ENCODE results near the gene MAN1A1. TPM values are rescaled to one million over a fixed set of nuclear protein-coding genes. Genes with fewer than 3 reads are reported as not detected.

Gene MAN1A1
- total RNA-seq, 1 donor from 2014 or later, result 75.5 TPM

- H3K4me1 ChIP-seq, result peaks cover 0 to 13% of the 10 kb centered on the region in 2 donors
These were observed 14.9 kb downstream of the MAN1A1 start for GRCh38 chr6:119334535-119335264.

DNA sequence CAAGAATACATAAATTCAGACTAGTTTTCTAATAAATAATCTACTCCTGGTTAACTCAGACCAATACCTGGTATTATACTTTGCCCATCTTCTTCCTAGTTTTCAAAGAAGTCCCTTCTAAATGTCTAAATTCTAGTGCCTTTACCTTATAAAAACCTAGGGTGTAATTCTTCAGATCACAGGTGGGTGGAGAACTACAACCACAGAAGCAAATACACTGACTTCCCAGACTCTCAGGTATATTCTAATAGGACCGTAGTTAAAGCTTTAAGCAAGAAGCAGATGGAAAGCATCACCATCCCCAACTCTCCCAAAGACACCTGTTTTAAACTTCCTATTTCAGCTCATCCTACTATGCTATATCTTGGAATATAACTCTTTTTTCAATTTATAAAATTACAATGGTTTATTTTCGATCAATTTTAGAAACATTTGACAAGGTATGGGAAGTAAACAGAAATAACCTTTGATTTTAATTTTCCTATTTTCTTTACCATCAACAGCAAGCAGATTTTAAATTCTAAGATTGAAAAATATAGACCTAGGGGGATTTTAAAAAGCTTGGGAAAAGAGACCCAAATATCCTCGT, 15.8 kb downstream of the MAN1A1 start:
- no peak overlapping the region for H3K27ac ChIP-seq
- H3K4me1 ChIP-seq, result peaks cover 0 to 13% of the 10 kb centered on the region in 2 donors
- TF ChIP-seq, protein P1, sequence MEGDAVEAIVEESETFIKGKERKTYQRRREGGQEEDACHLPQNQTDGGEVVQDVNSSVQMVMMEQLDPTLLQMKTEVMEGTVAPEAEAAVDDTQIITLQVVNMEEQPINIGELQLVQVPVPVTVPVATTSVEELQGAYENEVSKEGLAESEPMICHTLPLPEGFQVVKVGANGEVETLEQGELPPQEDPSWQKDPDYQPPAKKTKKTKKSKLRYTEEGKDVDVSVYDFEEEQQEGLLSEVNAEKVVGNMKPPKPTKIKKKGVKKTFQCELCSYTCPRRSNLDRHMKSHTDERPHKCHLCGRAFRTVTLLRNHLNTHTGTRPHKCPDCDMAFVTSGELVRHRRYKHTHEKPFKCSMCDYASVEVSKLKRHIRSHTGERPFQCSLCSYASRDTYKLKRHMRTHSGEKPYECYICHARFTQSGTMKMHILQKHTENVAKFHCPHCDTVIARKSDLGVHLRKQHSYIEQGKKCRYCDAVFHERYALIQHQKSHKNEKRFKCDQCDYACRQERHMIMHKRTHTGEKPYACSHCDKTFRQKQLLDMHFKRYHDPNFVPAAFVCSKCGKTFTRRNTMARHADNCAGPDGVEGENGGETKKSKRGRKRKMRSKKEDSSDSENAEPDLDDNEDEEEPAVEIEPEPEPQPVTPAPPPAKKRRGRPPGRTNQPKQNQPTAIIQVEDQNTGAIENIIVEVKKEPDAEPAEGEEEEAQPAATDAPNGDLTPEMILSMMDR (IDR thresholded peaks at IDR 0.05), result peak in 1 of 3 experiments; percentile 36
- no peak for DNase-seq (ENCODE audit: low spot score in 2 of 2)
- H3K9me3 ChIP-seq, result no peaks in the 10 kb centered on the region
- H3K36me3 ChIP-seq, result no peaks in the 10 kb centered on the region
- H3K27me3 ChIP-seq, result no peaks in the 10 kb centered on the region
- intact Hi-C loops (cut with DNase I), result no loop called here
- H3K4me3 ChIP-seq, result no peak overlapping the region

More at GRCh38 chr6:119334535-119335264, 14.9 kb downstream of the MAN1A1 start:
- intact Hi-C loops (cut with DNase I), result no loop called here
- TF ChIP-seq, protein P1 (IDR thresholded peaks at IDR 0.05), result no peak
- H3K27ac ChIP-seq, result peak overlapping the region in 1 of 2 donors; percentile 21
- no peak overlapping the region for H3K4me3 ChIP-seq
- DNase-seq (ENCODE audit: low spot score in 2 of 2), result no peak
- H3K27me3 ChIP-seq, result no peaks in the 10 kb centered on the region
- no peaks in the 10 kb centered on the region for H3K9me3 ChIP-seq
- no peaks in the 10 kb centered on the region for H3K36me3 ChIP-seq

GRCh38 chr6:119333063-119333609, 16.4 kb downstream of the MAN1A1 start:
- H3K36me3 ChIP-seq, result no peaks in the 10 kb centered on the region
- H3K27me3 ChIP-seq, result no peaks in the 10 kb centered on the region
- TF ChIP-seq, protein P1 (IDR thresholded peaks at IDR 0.05), result no peak
- peaks cover 0 to 13% of the 10 kb centered on the region in 2 donors for H3K4me1 ChIP-seq
- intact Hi-C loops (cut with DNase I), result no loop called here
- no peak overlapping the region for H3K27ac ChIP-seq
- H3K4me3 ChIP-seq, result no peak overlapping the region
- H3K9me3 ChIP-seq, result no peaks in the 10 kb centered on the region
- DNase-seq (ENCODE audit: low spot score in 2 of 2), result no peak

DNA sequence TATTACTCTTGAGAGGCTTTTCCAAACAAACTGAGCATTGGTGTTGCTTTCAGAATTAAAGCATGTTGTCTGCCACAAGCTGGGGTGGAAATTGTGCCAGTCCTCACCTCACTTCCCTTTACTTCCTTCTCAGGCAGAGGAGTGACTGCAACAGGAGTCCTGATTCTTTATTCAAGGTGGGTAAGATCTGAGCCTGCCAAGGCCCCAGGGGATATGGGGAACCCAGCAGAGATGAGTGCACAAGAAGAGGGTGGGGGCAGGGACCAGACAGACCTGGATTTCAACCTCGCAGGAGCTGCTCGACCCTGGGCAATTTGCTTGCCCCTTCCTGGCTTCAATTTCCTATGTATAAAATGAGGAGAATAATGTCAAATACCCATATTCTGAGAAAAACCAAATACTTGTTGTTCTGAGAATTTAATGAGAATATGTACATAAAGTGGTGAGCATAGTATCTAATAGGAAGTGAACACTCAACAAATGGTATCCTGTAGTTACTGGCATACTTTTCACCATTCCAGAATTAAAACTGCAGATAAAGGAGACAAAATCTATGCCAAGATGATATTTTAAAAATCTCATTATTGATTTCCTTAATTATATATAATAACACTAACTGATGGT, 17.8 kb downstream of the MAN1A1 start:
- H3K4me3 ChIP-seq, result no peak overlapping the region
- intact Hi-C loops (cut with DNase I), result no loop called here
- H3K27ac ChIP-seq, result no peak overlapping the region
- no peaks in the 10 kb centered on the region for H3K27me3 ChIP-seq
- H3K9me3 ChIP-seq, result no peaks in the 10 kb centered on the region
- peaks cover 0 to 5% of the 10 kb centered on the region in 2 donors for H3K4me1 ChIP-seq
- TF ChIP-seq, protein P1 (IDR thresholded peaks at IDR 0.05), result no peak
- DNase-seq (ENCODE audit: low spot score in 2 of 2), result no peak
- H3K36me3 ChIP-seq, result no peaks in the 10 kb centered on the region

- H3K36me3 ChIP-seq, result no peaks in the 10 kb centered on the region
- intact Hi-C loops (cut with DNase I), result no loop called here
- peaks cover 0 to 5% of the 10 kb centered on the region in 2 donors for H3K4me1 ChIP-seq
- H3K27me3 ChIP-seq, result no peaks in the 10 kb centered on the region
- no peak for DNase-seq (ENCODE audit: low spot score in 2 of 2)
- no peaks in the 10 kb centered on the region for H3K9me3 ChIP-seq
- TF ChIP-seq, protein P1 (IDR thresholded peaks at IDR 0.05), result no peak
- no peak overlapping the region for H3K4me3 ChIP-seq
- no peak overlapping the region for H3K27ac ChIP-seq
These were observed 18.9 kb downstream of the MAN1A1 start for GRCh38 chr6:119330520-119331113.
